Neural cell (in vitro differentiated cells): ENCODE results near the gene DSCAM. TPM values are rescaled to one million over a fixed set of nuclear protein-coding genes. Genes with fewer than 3 reads are reported as not detected.

Experiments
- H2AFZ ChIP-seq: fragments of 200-600, 300-800 bp; sonication (generic), shearing (Covaris generic); 2 replicates; pipeline ENCODE4 v1.6.0; 2014; ENCODE audit warnings: low read depth, mild to moderate bottlenecking, antibody characterized with exemption, low read length, moderate library complexity
- H3F3A ChIP-seq: fragments of 200-600 bp; shearing (Covaris generic); 2 replicates; pipeline ENCODE4 v1.6.1; 2016; ENCODE audit warnings: mild to moderate bottlenecking, moderate library complexity, mixed read lengths, antibody characterized with exemption, low read length; ENCODE audit not compliant: insufficient read depth, poor library complexity, severe bottlenecking
- H3K27ac ChIP-seq: fragments of 200-600, 300-800 bp; sonication (generic), shearing (Covaris generic); 2 replicates; pipeline ENCODE4 v1.5.1; 2014; ENCODE audit warnings: mild to moderate bottlenecking, low read length, moderate library complexity
- H3K27me3 ChIP-seq: fragments of 300-800, 200-600 bp; sonication (generic), shearing (Covaris generic); 2 replicates; pipeline ENCODE4 v1.6.0; 2014; ENCODE audit warnings: mild to moderate bottlenecking, low read depth, low read length, moderate library complexity; ENCODE audit not compliant: insufficient read depth
- H3K36me3 ChIP-seq: fragments of 300-800, 200-600 bp; sonication (generic), shearing (Covaris generic); 2 replicates; pipeline ENCODE4 v1.5.1; 2014; ENCODE audit warnings: mild to moderate bottlenecking, antibody characterized with exemption, low read length, moderate library complexity; ENCODE audit not compliant: insufficient read depth
- H3K4me2 ChIP-seq: fragments of 300-800, 200-600 bp; sonication (generic), shearing (Covaris generic); 2 replicates; pipeline ENCODE4 v1.6.0; 2014; ENCODE audit warnings: mild to moderate bottlenecking, low read length
- H3K4me3 ChIP-seq: fragments of 300-800, 200-600 bp; sonication (generic), shearing (Covaris generic); 2 replicates; pipeline ENCODE4 v1.5.1; 2014; ENCODE audit warnings: mild to moderate bottlenecking, low read length, moderate library complexity
- H3K79me2 ChIP-seq: fragments of 200-600 bp; shearing (Covaris generic); replicated peaks from 2 replicates; pipeline ENCODE4 v1.6.0; 2014; ENCODE audit warnings: mild to moderate bottlenecking, low read length, moderate library complexity; ENCODE audit not compliant: insufficient read depth
- H3K9ac ChIP-seq: fragments of 300-800, 200-600 bp; sonication (generic), shearing (Covaris generic); 2 replicates; pipeline ENCODE4 v1.6.1; 2016; ENCODE audit warnings: mild to moderate bottlenecking, low read length, mixed read lengths
- H3K9me2 ChIP-seq: fragments of 200-600 bp; shearing (Covaris generic); 2 replicates; pipeline ENCODE4 v1.6.1; 2016; ENCODE audit warnings: mild to moderate bottlenecking, low read length, mixed read lengths; ENCODE audit not compliant: insufficient read depth
- H3K9me3 ChIP-seq: fragments of 200-600, 300-800 bp; sonication (generic), shearing (Covaris generic); 2 replicates; pipeline ENCODE4 v1.6.1; 2016; ENCODE audit warnings: mild to moderate bottlenecking, mixed run types, low read length, moderate library complexity, mixed read lengths
- H4K20me1 ChIP-seq: fragments of 200-600 bp; shearing (Covaris generic); 2 replicates; pipeline ENCODE4 v1.6.1; 2016; ENCODE audit warnings: mild to moderate bottlenecking, mixed run types; ENCODE audit not compliant: insufficient read depth
- CTCF ChIP-seq: fragments of 450-650 bp; IDR thresholded peaks from 2 replicates; pipeline ENCODE4 v1.5.1; 2014; ENCODE audit warnings: antibody characterized with exemption, mild to moderate bottlenecking, moderate library complexity; ENCODE audit not compliant: poor library complexity, severe bottlenecking
- EP300 ChIP-seq: fragments of 450-650 bp; conservative IDR thresholded peaks from 2 replicates; pipeline ENCODE4 v1.6.1; 2014; ENCODE audit warnings: antibody characterized with exemption, mild to moderate bottlenecking, moderate library complexity; ENCODE audit not compliant: poor library complexity, severe bottlenecking
- EZH2 ChIP-seq: fragments of 200-600, 300-800 bp; shearing (Covaris generic), sonication (generic); IDR thresholded peaks from 2 replicates; pipeline ENCODE4 v1.6.1; 2014; ENCODE audit warnings: antibody characterized with exemption, low read length, borderline replicate concordance, mild to moderate bottlenecking; ENCODE audit not compliant: insufficient read depth, poor library complexity, severe bottlenecking
- MXI1 ChIP-seq: fragments of 450-650 bp; conservative IDR thresholded peaks from 2 replicates; pipeline ENCODE4 v1.6.1; 2014; ENCODE audit warnings: antibody characterized with exemption, mild to moderate bottlenecking; ENCODE audit not compliant: poor library complexity, severe bottlenecking
- POLR2AphosphoS5 ChIP-seq: IDR thresholded peaks from 2 replicates; pipeline ENCODE4 v1.6.1; 2012
- RAD21 ChIP-seq: fragments of 450-650 bp; conservative IDR thresholded peaks from 2 replicates; pipeline ENCODE4 v1.6.1; 2014; ENCODE audit warnings: antibody characterized with exemption, mild to moderate bottlenecking, moderate library complexity
- REST ChIP-seq: IDR thresholded peaks from 2 replicates; pipeline ENCODE4 v1.6.1; 2012; ENCODE audit warnings: borderline replicate concordance
- SMC3 ChIP-seq: fragments of 450-650 bp; conservative IDR thresholded peaks from 2 replicates; pipeline ENCODE4 v1.6.1; 2014; ENCODE audit warnings: antibody characterized with exemption, mild to moderate bottlenecking, moderate library complexity; ENCODE audit not compliant: poor library complexity
- TAF1 ChIP-seq: IDR thresholded peaks from 2 replicates; pipeline ENCODE4 v1.6.1; 2012; ENCODE audit warnings: low read depth
- polyA plus RNA-seq: library from polyadenylated mRNA; depleted of rRNA; stranded (reverse); fragments of >200 nt; gene quantifications from 2 replicates; pipeline ENCODE4 v1.2.3, GENCODE V29; 2014

DSCAM gene
- polyA plus RNA-seq, 1 donor from 2014 or later, result 5.3 TPM

- H3K27ac ChIP-seq, result no peak overlapping the region
- H2AFZ ChIP-seq, result no peak overlapping the region
- H3K4me3 ChIP-seq, result no peak overlapping the region
- H3F3A ChIP-seq, result no peaks in the 10 kb centered on the region
- TF ChIP-seq EZH2 (no peak), MXI1 (no peak), RAD21 (no peak), SMC3 (no peak), EP300 (no peak), POLR2AphosphoS5 (no peak), REST (no peak)
- H3K79me2 ChIP-seq, result peaks cover 3% of the 10 kb centered on the region
- no peaks in the 10 kb centered on the region for H3K9me3 ChIP-seq
- H3K27me3 ChIP-seq, result no peaks in the 10 kb centered on the region
- H3K4me2 ChIP-seq, result no peak overlapping the region
- H3K9ac ChIP-seq, result no peak overlapping the region
- H4K20me1 ChIP-seq, result no peaks in the 10 kb centered on the region
- H3K9me2 ChIP-seq, result no peaks in the 10 kb centered on the region
- H3K36me3 ChIP-seq, result no peaks in the 10 kb centered on the region
These were observed 94.8 kb downstream of the DSCAM start for GRCh38 chr21:40752125-40752524.

GRCh38 chr21:40751221-40751620 is 95.7 kb downstream of the DSCAM start:
- Histone ChIP-seq H3K27me3 (no peaks in the 10 kb centered on the region), H3K79me2 (peaks cover 3% of the 10 kb centered on the region), H3K4me2 (no peak overlapping the region), H3F3A (no peaks in the 10 kb centered on the region), H3K4me3 (no peak overlapping the region), H2AFZ (no peak overlapping the region), H3K9me2 (no peaks in the 10 kb centered on the region), H3K9me3 (no peaks in the 10 kb centered on the region), H3K27ac (no peak overlapping the region), H3K36me3 (no peaks in the 10 kb centered on the region), H4K20me1 (no peaks in the 10 kb centered on the region), H3K9ac (no peak overlapping the region)
- TF ChIP-seq SMC3 (no peak), TAF1 (no peak), RAD21 (no peak), POLR2AphosphoS5 (no peak), EP300 (no peak), MXI1 (no peak), CTCF (no peak), EZH2 (no peak), REST (no peak)
